B cell (primary cell): ENCODE measurements around the gene LIPE. TPM values are rescaled to one million over a fixed set of nuclear protein-coding genes. Genes with fewer than 3 reads are reported as not detected.

Source experiments
- ATAC-seq: fragments of 200-7000 bp; cut with Tn5 transposase; one replicate; pipeline ENCODE4 v1.10.0; 2021; ENCODE audit warnings: low read depth, mild to moderate bottlenecking, moderate number of reproducible peaks, moderate library complexity
- CTCF ChIA-PET: fragments of 350-600 bp; sonication (Branson Sonifier 250); formaldehyde crosslinking; loops from one replicate; lab custom pipeline; 2021; ENCODE audit warnings: antibody characterized with exemption, inconsistent platforms; lab: Charles Lee
- POLR2A ChIA-PET: fragments of 350-600 bp; sonication (Branson Sonifier 250); formaldehyde crosslinking; loops from one replicate; lab custom pipeline; 2021; ENCODE audit warnings: antibody characterized with exemption; lab: Charles Lee
- DNase-seq: peaks from one replicate; pipeline ENCODE4 v3.0.0; 2013
- H2AFZ ChIP-seq: 2 replicates; pipeline ENCODE4 v1.6.1; 2012; ENCODE audit warnings: mild to moderate bottlenecking, low read depth, low read length; ENCODE audit not compliant: insufficient read depth, poor library complexity, severe bottlenecking
- H3K27ac ChIP-seq, 2 donors: 1 replicate in 1 of 2; 2 replicates in 1 of 2; pipeline ENCODE4 v1.5.1; 2012 to 2013; ENCODE audit warnings: low read length in 2 of 2, mild to moderate bottlenecking in 2 of 2, moderate library complexity in 1 of 2
- H3K27me3 ChIP-seq, 4 experiments: fragments of 200-600 bp in 1 of 4; sonication (generic) in 1 of 4; replicated peaks in 1 of 4; 1 replicate in 2 of 4; 2 replicates in 2 of 4; pipeline versions ENCODE4 v1.6.1 to v1.7.0; 2013 to 2016; ENCODE audit warnings: low read length in 3 of 4, mild to moderate bottlenecking in 2 of 4, mixed read lengths in 1 of 4, moderate library complexity in 1 of 4; ENCODE audit not compliant: insufficient read depth in 4 of 4, control insufficient read depth in 3 of 4; ENCODE audit errors: control extremely low read depth in 1 of 4
- H3K36me3 ChIP-seq, 2 experiments: replicated peaks in 1 of 2; 1 replicate in 1 of 2; 2 replicates in 1 of 2; pipeline versions ENCODE4 v1.6.1 to v1.7.1; 2013; ENCODE audit warnings: low read length in 1 of 2; ENCODE audit not compliant: insufficient read depth in 2 of 2, control insufficient read depth in 1 of 2; ENCODE audit errors: control extremely low read depth in 1 of 2, extremely low read depth in 1 of 2
- H3K4me1 ChIP-seq, 2 donors: fragments of 200-600 bp in 1 of 2; sonication (generic) in 1 of 2; 1 replicate in 1 of 2; 2 replicates in 1 of 2; pipeline versions ENCODE4 v1.5.1 to v1.6.1; 2013 to 2017; ENCODE audit warnings: low read length in 2 of 2; ENCODE audit not compliant: control insufficient read depth in 2 of 2, insufficient read depth in 2 of 2
- H3K4me2 ChIP-seq: replicated peaks from 2 replicates; pipeline ENCODE3; 2012; ENCODE audit warnings: mild to moderate bottlenecking, low read depth, low read length; ENCODE audit not compliant: poor library complexity, severe bottlenecking
- H3K4me3 ChIP-seq, 5 experiments: fragments of 200-600 bp in 1 of 5; sonication (generic) in 1 of 5; 1 replicate in 3 of 5; 2 replicates in 2 of 5; pipeline versions ENCODE4 v1.5.1 to v1.7.0; 2011 to 2016; ENCODE audit warnings: low read length in 4 of 5, mild to moderate bottlenecking in 4 of 5, low read depth in 2 of 5, control low read depth in 1 of 5, moderate library complexity in 1 of 5; ENCODE audit not compliant: insufficient read depth in 1 of 5; ENCODE audit errors: control extremely low read depth in 1 of 5, extremely low read depth in 1 of 5
- H3K79me2 ChIP-seq: fragments of 200-600 bp; sonication (generic); one replicate; pipeline ENCODE4 v1.6.0; 2016; ENCODE audit warnings: low read length; ENCODE audit not compliant: control insufficient read depth, insufficient read depth
- H3K9ac ChIP-seq: fragments of 200-600 bp; sonication (generic); 2 replicates; pipeline ENCODE4 v1.6.1; 2017; ENCODE audit warnings: mild to moderate bottlenecking, low read length, moderate library complexity
- H3K9me3 ChIP-seq, 3 donors: one replicate each; pipeline versions ENCODE4 v1.6.1 to v1.7.1; 2013; ENCODE audit warnings: low read length in 2 of 3; ENCODE audit not compliant: control insufficient read depth in 2 of 3, insufficient read depth in 1 of 3; ENCODE audit errors: control extremely low read depth in 1 of 3
- H4K20me1 ChIP-seq: 2 replicates; pipeline ENCODE4 v1.6.0; 2012; ENCODE audit warnings: mild to moderate bottlenecking, low read length; ENCODE audit not compliant: insufficient read depth, control insufficient read depth, poor library complexity, severe bottlenecking
- H3K27ac Mint-ChIP-seq: one replicate; pipeline ENCODE4 v1.8.0; 2021; ENCODE audit warnings: mixed read lengths
- H3K27me3 Mint-ChIP-seq: one replicate; pipeline ENCODE4 v1.8.0; 2021; ENCODE audit warnings: mixed read lengths
- H3K4me1 Mint-ChIP-seq: one replicate; pipeline ENCODE4 v1.8.0; 2021; ENCODE audit warnings: mixed read lengths
- H3K4me3 Mint-ChIP-seq: one replicate; pipeline ENCODE4 v1.8.0; 2021; ENCODE audit warnings: mixed read lengths
- H3K9me3 Mint-ChIP-seq: one replicate; pipeline ENCODE4 v1.8.0; 2022; ENCODE audit warnings: mixed read lengths; ENCODE audit not compliant: insufficient read depth
- EZH2 ChIP-seq: IDR thresholded peaks from 2 replicates; pipeline ENCODE4 v1.6.1; 2012; ENCODE audit warnings: borderline replicate concordance, low read depth, mild to moderate bottlenecking, moderate library complexity, low read length; ENCODE audit not compliant: insufficient read depth, poor library complexity, severe bottlenecking
- WGBS: methylation state at CpG from one replicate; pipeline ENCODE4 v1.1.5; 2013; ENCODE audit warnings: missing lambda C conversion rate; ENCODE audit not compliant: insufficient coverage; 5-methylcytosine and 5-hydroxymethylcytosine counted together
- intact Hi-C: fragments of 100-400 bp; cut with micrococcal nuclease; formaldehyde crosslinking; loops from one replicate; pipeline ENCODE4 v1.10.0; 2022
- polyA plus RNA-seq: library from polyadenylated mRNA; depleted of rRNA; stranded (reverse); fragments of >200 nt; gene quantifications from 2 replicates; pipeline ENCODE4 v1.2.3, GENCODE V29; 2012
- total RNA-seq, 2 donors: library from RNA; stranded (reverse); fragments of 120-200 nt in 1 of 2; gene quantifications; 1 replicate in 1 of 2; 2 replicates in 1 of 2; pipeline versions ENCODE4 v1.2.3 to v1.2.4, GENCODE V29; 2013 to 2022
- TF ChIP-seq, protein P1 (sequence below): fragments of 200-600 bp; IDR thresholded peaks from one replicate; pipeline ENCODE4 v1.8.0; 2022; ENCODE audit warnings: antibody characterized with exemption, mild to moderate bottlenecking

The LIPE gene
- total and polyA plus RNA-seq, 2 donors (not counting 1 experiment from before 2014, with no cell fraction given): 46.9 to 49.4 TPM

DNA sequence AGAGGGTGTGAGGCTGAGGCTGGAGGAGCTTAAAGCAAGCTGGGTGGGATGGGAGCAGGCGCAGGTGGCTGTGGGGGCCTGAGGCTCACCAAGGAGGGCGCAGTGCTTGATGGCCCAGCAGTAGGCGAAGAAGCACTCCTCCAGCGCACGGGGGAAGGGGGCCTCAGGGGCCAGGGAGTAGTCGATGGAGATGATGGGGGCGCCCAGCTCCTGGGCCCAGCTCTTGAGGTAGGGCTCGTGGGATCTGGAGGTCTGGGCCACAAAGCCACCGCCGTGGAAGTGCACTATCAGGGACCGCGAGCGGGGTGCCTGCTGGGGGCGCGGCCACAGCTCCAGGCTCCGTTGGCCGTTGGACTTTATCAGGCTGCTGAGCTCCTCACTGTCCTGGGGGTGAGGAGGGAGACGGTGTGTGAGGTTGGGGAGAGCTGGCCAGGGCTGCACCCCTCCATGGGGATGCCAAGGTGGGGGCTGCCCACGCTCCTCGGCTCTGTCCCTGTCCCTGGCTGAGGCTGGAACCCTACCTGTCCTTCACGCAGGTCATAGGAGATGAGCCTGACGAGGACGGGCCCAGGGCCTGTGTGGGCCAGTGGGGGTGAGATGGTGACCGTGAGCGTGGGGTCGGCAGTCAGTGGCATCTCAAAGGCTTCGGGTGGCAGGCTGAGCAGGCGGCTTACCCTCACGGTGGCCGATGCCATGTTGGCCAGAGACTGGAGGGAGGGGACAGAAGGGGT, 19.9 kb downstream of the LIPE start:
- peaks cover 37% of the 10 kb centered on the region for H4K20me1 ChIP-seq
- DNase-seq (no peak), ATAC-seq (no peak)
- H3K9me3 ChIP-seq: no peaks in the 10 kb centered on the region
- H3K27ac ChIP-seq: no peak overlapping the region
- POLR2A ChIA-PET: interaction anchor here (0.5 kb wide), 1 partner anchor 13 kb away, joined by 5 read pairs; no protein-coding TSS in a partner anchor
- WGBS: 96% methylated on average over 28 of the region's 30 CpGs
- H3K27me3 ChIP-seq: no peaks in the 10 kb centered on the region
- intact Hi-C loops: no loop called here
- no peaks in the 10 kb centered on the region for H3K27me3 Mint-ChIP-seq
- H3K9ac ChIP-seq: no peak overlapping the region
- no peak overlapping the region for H2AFZ ChIP-seq
- no peak overlapping the region for H3K27ac Mint-ChIP-seq
- H3K4me3 Mint-ChIP-seq: no peak overlapping the region
- peaks cover 0 to 43% of the 10 kb centered on the region in 2 experiments for H3K36me3 ChIP-seq
- H3K79me2 ChIP-seq: peaks cover 34% of the 10 kb centered on the region
- no peak overlapping the region for H3K4me2 ChIP-seq
- TF ChIP-seq, protein P1, sequence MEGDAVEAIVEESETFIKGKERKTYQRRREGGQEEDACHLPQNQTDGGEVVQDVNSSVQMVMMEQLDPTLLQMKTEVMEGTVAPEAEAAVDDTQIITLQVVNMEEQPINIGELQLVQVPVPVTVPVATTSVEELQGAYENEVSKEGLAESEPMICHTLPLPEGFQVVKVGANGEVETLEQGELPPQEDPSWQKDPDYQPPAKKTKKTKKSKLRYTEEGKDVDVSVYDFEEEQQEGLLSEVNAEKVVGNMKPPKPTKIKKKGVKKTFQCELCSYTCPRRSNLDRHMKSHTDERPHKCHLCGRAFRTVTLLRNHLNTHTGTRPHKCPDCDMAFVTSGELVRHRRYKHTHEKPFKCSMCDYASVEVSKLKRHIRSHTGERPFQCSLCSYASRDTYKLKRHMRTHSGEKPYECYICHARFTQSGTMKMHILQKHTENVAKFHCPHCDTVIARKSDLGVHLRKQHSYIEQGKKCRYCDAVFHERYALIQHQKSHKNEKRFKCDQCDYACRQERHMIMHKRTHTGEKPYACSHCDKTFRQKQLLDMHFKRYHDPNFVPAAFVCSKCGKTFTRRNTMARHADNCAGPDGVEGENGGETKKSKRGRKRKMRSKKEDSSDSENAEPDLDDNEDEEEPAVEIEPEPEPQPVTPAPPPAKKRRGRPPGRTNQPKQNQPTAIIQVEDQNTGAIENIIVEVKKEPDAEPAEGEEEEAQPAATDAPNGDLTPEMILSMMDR: no peak
- TF ChIP-seq EZH2: no peak
- peaks cover 5% of the 10 kb centered on the region for H3K4me1 Mint-ChIP-seq
- H3K9me3 Mint-ChIP-seq: no peaks in the 10 kb centered on the region
- CTCF ChIA-PET: interaction anchor here (0.6 to 1.0 kb wide), 2 partner anchors 26 to 81 kb away, joined by 3 read pairs; no protein-coding TSS in a partner anchor
- H3K4me3 ChIP-seq: no peak overlapping the region
- H3K4me1 ChIP-seq: peaks cover under 1 to 3% of the 10 kb centered on the region in 2 donors

DNA sequence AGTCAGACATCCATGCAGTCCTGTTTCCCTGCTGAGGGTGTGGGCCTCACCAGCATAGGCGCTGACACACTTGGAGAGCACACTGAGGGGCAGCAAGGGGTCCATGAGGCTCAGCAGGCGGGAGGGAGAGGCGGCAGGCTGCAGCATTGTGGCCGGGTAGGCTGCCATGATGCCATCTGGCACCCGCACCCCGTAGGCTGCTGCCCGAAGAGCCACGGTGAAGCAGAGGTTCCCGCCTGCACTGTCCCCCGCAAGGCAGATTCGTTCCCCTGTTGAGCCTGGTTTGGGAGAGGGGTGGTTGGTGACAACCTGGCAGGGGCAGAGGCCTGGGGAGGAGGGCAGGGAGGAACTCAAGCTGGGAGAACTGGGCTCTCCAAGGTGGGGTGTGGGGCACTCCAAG, 21.1 kb downstream of the LIPE start:
- intact Hi-C loops: no loop called here
- WGBS: over 99% methylated on average over 11 of the region's 11 CpGs
- H3K9me3 ChIP-seq: no peaks in the 10 kb centered on the region
- no peak overlapping the region for H3K9ac ChIP-seq
- peaks cover 0 to 43% of the 10 kb centered on the region in 2 experiments for H3K36me3 ChIP-seq
- Mint-ChIP-seq H3K9me3 (no peaks in the 10 kb centered on the region), H3K27ac (peak overlapping the region; percentile 32), H3K4me3 (no peak overlapping the region), H3K27me3 (no peaks in the 10 kb centered on the region), H3K4me1 (peaks cover 13% of the 10 kb centered on the region)
- H3K4me1 ChIP-seq: peaks cover 6 to 10% of the 10 kb centered on the region in 2 donors
- ATAC-seq (no peak), DNase-seq (no peak)
- CTCF ChIA-PET: interaction anchor here (0.9 kb wide), 1 partner anchor 33 kb away, joined by 3 read pairs; no protein-coding TSS in a partner anchor
- no peaks in the 10 kb centered on the region for H3K27me3 ChIP-seq
- no peak overlapping the region for H3K4me2 ChIP-seq
- no peak overlapping the region for H2AFZ ChIP-seq
- POLR2A ChIA-PET: no interaction called here
- H3K4me3 ChIP-seq: no peak overlapping the region
- peaks cover 31% of the 10 kb centered on the region for H4K20me1 ChIP-seq
- TF ChIP-seq, protein P1: no peak
- TF ChIP-seq EZH2: no peak
- peaks cover 31% of the 10 kb centered on the region for H3K79me2 ChIP-seq
- H3K27ac ChIP-seq: no peak overlapping the region
